B cell (primary cell): ENCODE results near the gene DHX34. TPM values are rescaled to one million over a fixed set of nuclear protein-coding genes. Genes with fewer than 3 reads are reported as not detected.
A peak's percentile ranks its signal among the peaks of the same experiment; 100 is the strongest.

ENCODE experiments used
- ATAC-seq: fragments of 200-7000 bp; cut with Tn5 transposase; one replicate; pipeline ENCODE4 v1.10.0; 2021; ENCODE audit warnings: low read depth, mild to moderate bottlenecking, moderate number of reproducible peaks, moderate library complexity
- CTCF ChIA-PET: fragments of 350-600 bp; sonication (Branson Sonifier 250); formaldehyde crosslinking; loops from one replicate; lab custom pipeline; 2021; ENCODE audit warnings: antibody characterized with exemption, inconsistent platforms; lab: Charles Lee
- POLR2A ChIA-PET: fragments of 350-600 bp; sonication (Branson Sonifier 250); formaldehyde crosslinking; loops from one replicate; lab custom pipeline; 2021; ENCODE audit warnings: antibody characterized with exemption; lab: Charles Lee
- DNase-seq: peaks from one replicate; pipeline ENCODE4 v3.0.0; 2013
- H2AFZ ChIP-seq: 2 replicates; pipeline ENCODE4 v1.6.1; 2012; ENCODE audit warnings: mild to moderate bottlenecking, low read depth, low read length; ENCODE audit not compliant: insufficient read depth, poor library complexity, severe bottlenecking
- H3K27ac ChIP-seq, 2 donors: 1 replicate in 1 of 2; 2 replicates in 1 of 2; pipeline ENCODE4 v1.5.1; 2012 to 2013; ENCODE audit warnings: low read length in 2 of 2, mild to moderate bottlenecking in 2 of 2, moderate library complexity in 1 of 2
- H3K27me3 ChIP-seq, 4 experiments: fragments of 200-600 bp in 1 of 4; sonication (generic) in 1 of 4; replicated peaks in 1 of 4; 1 replicate in 2 of 4; 2 replicates in 2 of 4; pipeline versions ENCODE4 v1.6.1 to v1.7.0; 2013 to 2016; ENCODE audit warnings: low read length in 3 of 4, mild to moderate bottlenecking in 2 of 4, mixed read lengths in 1 of 4, moderate library complexity in 1 of 4; ENCODE audit not compliant: insufficient read depth in 4 of 4, control insufficient read depth in 3 of 4; ENCODE audit errors: control extremely low read depth in 1 of 4
- H3K36me3 ChIP-seq, 2 experiments: replicated peaks in 1 of 2; 1 replicate in 1 of 2; 2 replicates in 1 of 2; pipeline versions ENCODE4 v1.6.1 to v1.7.1; 2013; ENCODE audit warnings: low read length in 1 of 2; ENCODE audit not compliant: insufficient read depth in 2 of 2, control insufficient read depth in 1 of 2; ENCODE audit errors: control extremely low read depth in 1 of 2, extremely low read depth in 1 of 2
- H3K4me1 ChIP-seq, 2 donors: fragments of 200-600 bp in 1 of 2; sonication (generic) in 1 of 2; 1 replicate in 1 of 2; 2 replicates in 1 of 2; pipeline versions ENCODE4 v1.5.1 to v1.6.1; 2013 to 2017; ENCODE audit warnings: low read length in 2 of 2; ENCODE audit not compliant: control insufficient read depth in 2 of 2, insufficient read depth in 2 of 2
- H3K4me2 ChIP-seq: replicated peaks from 2 replicates; pipeline ENCODE3; 2012; ENCODE audit warnings: mild to moderate bottlenecking, low read depth, low read length; ENCODE audit not compliant: poor library complexity, severe bottlenecking
- H3K4me3 ChIP-seq, 5 experiments: fragments of 200-600 bp in 1 of 5; sonication (generic) in 1 of 5; 1 replicate in 3 of 5; 2 replicates in 2 of 5; pipeline versions ENCODE4 v1.5.1 to v1.7.0; 2011 to 2016; ENCODE audit warnings: low read length in 4 of 5, mild to moderate bottlenecking in 4 of 5, low read depth in 2 of 5, control low read depth in 1 of 5, moderate library complexity in 1 of 5; ENCODE audit not compliant: insufficient read depth in 1 of 5; ENCODE audit errors: control extremely low read depth in 1 of 5, extremely low read depth in 1 of 5
- H3K79me2 ChIP-seq: fragments of 200-600 bp; sonication (generic); one replicate; pipeline ENCODE4 v1.6.0; 2016; ENCODE audit warnings: low read length; ENCODE audit not compliant: control insufficient read depth, insufficient read depth
- H3K9ac ChIP-seq: fragments of 200-600 bp; sonication (generic); 2 replicates; pipeline ENCODE4 v1.6.1; 2017; ENCODE audit warnings: mild to moderate bottlenecking, low read length, moderate library complexity
- H3K9me3 ChIP-seq, 3 donors: one replicate each; pipeline versions ENCODE4 v1.6.1 to v1.7.1; 2013; ENCODE audit warnings: low read length in 2 of 3; ENCODE audit not compliant: control insufficient read depth in 2 of 3, insufficient read depth in 1 of 3; ENCODE audit errors: control extremely low read depth in 1 of 3
- H4K20me1 ChIP-seq: 2 replicates; pipeline ENCODE4 v1.6.0; 2012; ENCODE audit warnings: mild to moderate bottlenecking, low read length; ENCODE audit not compliant: insufficient read depth, control insufficient read depth, poor library complexity, severe bottlenecking
- H3K27ac Mint-ChIP-seq: one replicate; pipeline ENCODE4 v1.8.0; 2021; ENCODE audit warnings: mixed read lengths
- H3K27me3 Mint-ChIP-seq: one replicate; pipeline ENCODE4 v1.8.0; 2021; ENCODE audit warnings: mixed read lengths
- H3K4me1 Mint-ChIP-seq: one replicate; pipeline ENCODE4 v1.8.0; 2021; ENCODE audit warnings: mixed read lengths
- H3K4me3 Mint-ChIP-seq: one replicate; pipeline ENCODE4 v1.8.0; 2021; ENCODE audit warnings: mixed read lengths
- H3K9me3 Mint-ChIP-seq: one replicate; pipeline ENCODE4 v1.8.0; 2022; ENCODE audit warnings: mixed read lengths; ENCODE audit not compliant: insufficient read depth
- CTCF ChIP-seq: fragments of 200-600 bp; IDR thresholded peaks from one replicate; pipeline ENCODE4 v1.8.0; 2022; ENCODE audit warnings: antibody characterized with exemption, mild to moderate bottlenecking
- EZH2 ChIP-seq: IDR thresholded peaks from 2 replicates; pipeline ENCODE4 v1.6.1; 2012; ENCODE audit warnings: borderline replicate concordance, low read depth, mild to moderate bottlenecking, moderate library complexity, low read length; ENCODE audit not compliant: insufficient read depth, poor library complexity, severe bottlenecking
- WGBS: methylation state at CpG from one replicate; pipeline ENCODE4 v1.1.5; 2013; ENCODE audit warnings: missing lambda C conversion rate; ENCODE audit not compliant: insufficient coverage; 5-methylcytosine and 5-hydroxymethylcytosine counted together
- intact Hi-C: fragments of 100-400 bp; cut with micrococcal nuclease; formaldehyde crosslinking; loops from one replicate; pipeline ENCODE4 v1.10.0; 2022
- polyA plus RNA-seq: library from polyadenylated mRNA; depleted of rRNA; stranded (reverse); fragments of >200 nt; gene quantifications from 2 replicates; pipeline ENCODE4 v1.2.3, GENCODE V29; 2012
- total RNA-seq, 2 donors: library from RNA; stranded (reverse); fragments of 120-200 nt in 1 of 2; gene quantifications; 1 replicate in 1 of 2; 2 replicates in 1 of 2; pipeline versions ENCODE4 v1.2.3 to v1.2.4, GENCODE V29; 2013 to 2022

DHX34 gene
- total and polyA plus RNA-seq, 2 donors (not counting 1 experiment from before 2014, with no cell fraction given): 25.1 to 31.3 TPM

- TF ChIP-seq CTCF: peak; percentile 18
- TF ChIP-seq EZH2: no peak
- Histone ChIP-seq H2AFZ (no peak overlapping the region), H3K4me3 (no peak overlapping the region), H3K9ac (no peak overlapping the region), H3K9me3 (peaks cover 0 to 22% (median 0%) of the 10 kb centered on the region in 3 donors), H3K79me2 (no peaks in the 10 kb centered on the region), H3K4me2 (no peak overlapping the region), H3K27ac (no peak overlapping the region), H3K27me3 (peaks cover 0 to 91% (median 47%) of the 10 kb centered on the region in 4 experiments), H3K36me3 (no peaks in the 10 kb centered on the region), H4K20me1 (no peaks in the 10 kb centered on the region), H3K4me1 (peaks cover 13 to 55% of the 10 kb centered on the region in 2 donors)
- Mint-ChIP-seq H3K9me3 (no peaks in the 10 kb centered on the region), H3K4me3 (no peak overlapping the region), H3K27me3 (peaks cover 61% of the 10 kb centered on the region), H3K27ac (no peak overlapping the region), H3K4me1 (peaks cover 21% of the 10 kb centered on the region)
- CTCF ChIA-PET: no interaction called here
- POLR2A ChIA-PET: no interaction called here
- DNase-seq (no peak), ATAC-seq (no peak)
- intact Hi-C loops: no loop called here
- 0% methylated on average over 1 of the region's 1 CpG for WGBS
These were observed 73.5 kb downstream of the DHX34 start for GRCh38 chr19:47422417-47423163.

GRCh38 chr19:47423203-47423882 is 74.2 kb downstream of the DHX34 start:
- Histone ChIP-seq H2AFZ (no peak overlapping the region), H3K36me3 (no peaks in the 10 kb centered on the region), H3K4me3 (no peak overlapping the region), H3K27ac (no peak overlapping the region), H4K20me1 (no peaks in the 10 kb centered on the region), H3K9me3 (peaks cover 0 to 28% (median 3%) of the 10 kb centered on the region in 3 donors), H3K27me3 (peaks cover 0 to 91% (median 49%) of the 10 kb centered on the region in 4 experiments), H3K4me2 (no peak overlapping the region), H3K9ac (no peak overlapping the region), H3K4me1 (peaks cover 13 to 55% of the 10 kb centered on the region in 2 donors), H3K79me2 (no peaks in the 10 kb centered on the region)
- ATAC-seq: no peak
- H3K4me3 Mint-ChIP-seq: no peak overlapping the region
- WGBS: 20% methylated on average over 14 of the region's 19 CpGs
- POLR2A ChIA-PET: no interaction called here
- CTCF ChIA-PET: no interaction called here
- H3K9me3 Mint-ChIP-seq: no peaks in the 10 kb centered on the region
- TF ChIP-seq EZH2 (no peak), CTCF (peak; percentile 0)
- H3K27me3 Mint-ChIP-seq: peaks cover 54% of the 10 kb centered on the region
- H3K4me1 Mint-ChIP-seq: peaks cover 14% of the 10 kb centered on the region
- no peak overlapping the region for H3K27ac Mint-ChIP-seq
- intact Hi-C loops: no loop called here
- no peak for DNase-seq
